ENCODE measurements around the gene DNAJC11. TPM values are rescaled to one million over a fixed set of nuclear protein-coding genes. Genes with fewer than 3 reads are reported as not detected.

The DNAJC11 gene
- total RNA-seq, 1 experiment from 2014 or later = 33.4 TPM

DNA sequence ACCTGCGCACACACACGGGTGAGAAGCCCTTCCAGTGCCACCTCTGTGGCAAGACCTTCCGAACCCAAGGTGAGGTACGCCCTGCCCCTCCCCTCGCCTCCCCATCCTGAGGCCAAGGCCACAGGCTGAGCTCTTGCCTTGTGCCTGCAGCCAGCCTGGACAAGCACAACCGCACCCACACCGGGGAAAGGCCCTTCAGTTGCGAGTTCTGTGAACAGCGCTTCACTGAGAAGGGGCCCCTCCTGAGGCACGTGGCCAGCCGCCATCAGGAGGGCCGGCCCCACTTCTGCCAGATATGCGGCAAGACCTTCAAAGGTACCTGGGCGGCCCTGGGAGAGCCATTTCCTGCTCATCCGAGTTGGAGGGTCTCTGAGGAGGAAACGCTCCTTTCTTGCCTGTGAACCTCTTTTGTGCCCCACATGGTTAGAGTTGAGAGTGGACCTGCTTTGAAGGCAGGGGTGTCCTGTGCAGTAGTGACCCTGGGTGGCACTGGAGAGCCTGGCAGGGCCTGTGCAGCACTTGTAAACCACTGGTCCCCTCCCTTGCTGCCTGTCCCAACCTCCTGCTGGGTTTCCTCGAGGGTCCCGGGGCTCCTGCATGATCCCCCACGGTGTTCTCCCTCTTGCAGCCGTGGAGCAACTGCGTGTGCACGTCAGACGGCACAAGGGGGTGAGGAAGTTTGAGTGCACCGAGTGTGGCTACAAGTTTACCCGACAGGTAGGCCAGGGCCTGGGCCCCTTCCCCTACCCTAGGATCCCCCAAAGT is 113.3 kb downstream of the DNAJC11 start:
- H3K4me3 ChIP-seq (ENCODE audit: low read length) = no peak overlapping the region
- H3K4me1 ChIP-seq (ENCODE audit: low read length) = peaks cover 15% of the 10 kb centered on the region
- H3K9ac ChIP-seq (ENCODE audit: low read length) = no peak overlapping the region
- no peaks in the 10 kb centered on the region for H3K27me3 ChIP-seq (ENCODE audit: low read length)
- H4K20me1 ChIP-seq (ENCODE audit: insufficient read depth, low read depth, low read length) = peaks cover 11% of the 10 kb centered on the region; the same call in 1 of the 2 replicates
- DNase-seq = no peak
- H2AFZ ChIP-seq (ENCODE audit: low read length) = no peak overlapping the region
- no peaks in the 10 kb centered on the region for H3K9me3 ChIP-seq (ENCODE audit: low read length)
- H3K27ac ChIP-seq (ENCODE audit: low read length) = no peak overlapping the region
- no peaks in the 10 kb centered on the region for H3K79me2 ChIP-seq (ENCODE audit: low read length)
- H3K4me2 ChIP-seq (ENCODE audit: low read depth, low read length, poor library complexity, severe bottlenecking) = no peak overlapping the region
- no peaks in the 10 kb centered on the region for H3K9me2 ChIP-seq (replicated peaks; ENCODE audit: insufficient read depth, low read length)
- H3K36me3 ChIP-seq (ENCODE audit: insufficient read depth, low read length) = peaks cover 16% of the 10 kb centered on the region

DNA sequence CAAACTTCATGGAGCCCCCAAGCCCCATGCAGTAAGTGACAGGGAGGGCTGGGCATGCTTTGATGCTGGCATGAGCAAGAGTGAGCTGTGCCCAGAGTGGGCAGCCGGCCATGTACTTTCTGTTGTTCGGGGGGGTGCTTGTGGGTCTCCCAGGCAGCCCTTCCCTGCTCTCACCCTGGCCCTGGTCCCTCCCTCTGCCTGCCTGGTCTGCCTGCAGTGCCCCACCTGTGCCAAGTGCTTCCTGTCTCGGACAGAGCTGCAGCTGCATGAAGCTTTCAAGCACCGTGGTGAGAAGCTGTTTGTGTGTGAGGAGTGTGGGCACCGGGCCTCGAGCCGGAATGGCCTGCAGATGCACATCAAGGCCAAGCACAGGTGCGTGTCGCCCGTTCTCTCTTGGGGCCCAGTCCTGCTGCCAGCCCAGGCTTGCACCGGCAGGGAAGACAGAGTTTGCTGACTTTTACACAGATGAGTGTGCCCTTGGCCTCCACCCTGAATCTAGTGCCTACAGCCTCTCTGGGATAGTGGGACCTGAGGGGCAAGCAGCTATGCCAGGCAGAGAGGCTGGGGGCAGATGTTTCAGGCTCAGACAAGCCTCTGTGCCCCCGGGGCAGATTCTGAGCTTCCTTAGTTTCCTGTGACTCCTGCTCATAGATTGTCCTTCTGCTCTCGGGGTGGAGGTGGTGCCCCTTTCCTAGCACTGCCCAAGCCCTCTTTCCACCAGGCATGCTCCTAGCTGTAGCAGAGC is 114.2 kb downstream of the DNAJC11 start:
- Histone ChIP-seq H3K36me3 (ENCODE audit: insufficient read depth, low read length) (peaks cover 16% of the 10 kb centered on the region), H3K4me2 (ENCODE audit: low read depth, low read length, poor library complexity, severe bottlenecking) (no peak overlapping the region), H3K9me2 (replicated peaks; ENCODE audit: insufficient read depth, low read length) (no peaks in the 10 kb centered on the region), H3K27ac (ENCODE audit: low read length) (peak overlapping the region; percentile 12; the same call in 1 of the 2 replicates), H3K9ac (ENCODE audit: low read length) (no peak overlapping the region), H4K20me1 (ENCODE audit: insufficient read depth, low read depth, low read length) (peaks cover 11% of the 10 kb centered on the region; the same call in 1 of the 2 replicates), H3K4me1 (ENCODE audit: low read length) (peaks cover 15% of the 10 kb centered on the region), H2AFZ (ENCODE audit: low read length) (no peak overlapping the region), H3K27me3 (ENCODE audit: low read length) (no peaks in the 10 kb centered on the region), H3K4me3 (ENCODE audit: low read length) (no peak overlapping the region), H3K9me3 (ENCODE audit: low read length) (no peaks in the 10 kb centered on the region), H3K79me2 (ENCODE audit: low read length) (peaks cover 6% of the 10 kb centered on the region)
- no peak for DNase-seq

- no peak overlapping the region for H3K9ac ChIP-seq (ENCODE audit: low read length)
- no peaks in the 10 kb centered on the region for H3K9me2 ChIP-seq (replicated peaks; ENCODE audit: insufficient read depth, low read length)
- H3K4me3 ChIP-seq (ENCODE audit: low read length) = no peak overlapping the region
- no peak overlapping the region for H3K4me2 ChIP-seq (ENCODE audit: low read depth, low read length, poor library complexity, severe bottlenecking)
- DNase-seq = no peak
- peaks cover 16% of the 10 kb centered on the region for H3K36me3 ChIP-seq (ENCODE audit: insufficient read depth, low read length)
- no peaks in the 10 kb centered on the region for H3K27me3 ChIP-seq (ENCODE audit: low read length)
- peaks cover 23% of the 10 kb centered on the region for H3K4me1 ChIP-seq (ENCODE audit: low read length)
- no peak overlapping the region for H3K27ac ChIP-seq (ENCODE audit: low read length)
- H3K79me2 ChIP-seq (ENCODE audit: low read length) = peaks cover 16% of the 10 kb centered on the region
- no peak overlapping the region for H2AFZ ChIP-seq (ENCODE audit: low read length)
- peaks cover 16% of the 10 kb centered on the region for H4K20me1 ChIP-seq (ENCODE audit: insufficient read depth, low read depth, low read length)
- no peaks in the 10 kb centered on the region for H3K9me3 ChIP-seq (ENCODE audit: low read length)
Observed at GRCh38 chr1:6586404-6586816, 115.2 kb downstream of the DNAJC11 start.

DNA sequence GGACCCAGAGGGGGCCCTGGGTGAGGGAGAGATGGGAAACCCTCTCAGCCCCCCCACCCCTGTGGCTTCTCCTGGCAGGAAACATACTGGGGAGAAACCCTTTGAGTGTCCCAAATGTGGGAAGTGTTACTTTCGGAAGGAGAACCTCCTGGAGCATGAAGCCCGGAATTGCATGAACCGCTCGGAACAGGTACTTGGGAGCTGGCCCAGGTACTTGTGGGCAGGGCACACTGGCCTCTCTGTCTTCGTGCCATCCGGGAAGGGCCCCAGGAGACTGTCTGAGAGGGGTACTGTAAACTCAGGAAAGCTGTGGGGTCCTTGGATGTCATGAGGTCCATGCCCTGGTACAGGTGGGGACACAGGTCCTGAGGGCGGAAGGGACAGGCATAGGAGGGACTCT is 115.8 kb downstream of the DNAJC11 start:
- no peak overlapping the region for H3K4me3 ChIP-seq (ENCODE audit: low read length)
- H3K4me1 ChIP-seq (ENCODE audit: low read length) = peaks cover 29% of the 10 kb centered on the region
- H4K20me1 ChIP-seq (ENCODE audit: insufficient read depth, low read depth, low read length) = peaks cover 20% of the 10 kb centered on the region
- no peak overlapping the region for H2AFZ ChIP-seq (ENCODE audit: low read length)
- no peaks in the 10 kb centered on the region for H3K9me2 ChIP-seq (replicated peaks; ENCODE audit: insufficient read depth, low read length)
- H3K4me2 ChIP-seq (ENCODE audit: low read depth, low read length, poor library complexity, severe bottlenecking) = no peak overlapping the region
- no peak overlapping the region for H3K27ac ChIP-seq (ENCODE audit: low read length)
- H3K27me3 ChIP-seq (ENCODE audit: low read length) = no peaks in the 10 kb centered on the region
- no peak overlapping the region for H3K9ac ChIP-seq (ENCODE audit: low read length)
- H3K36me3 ChIP-seq (ENCODE audit: insufficient read depth, low read length) = peaks cover 16% of the 10 kb centered on the region
- DNase-seq = no peak
- H3K9me3 ChIP-seq (ENCODE audit: low read length) = no peaks in the 10 kb centered on the region
- peaks cover 22% of the 10 kb centered on the region for H3K79me2 ChIP-seq (ENCODE audit: low read length)

GRCh38 chr1:6585081-6585722 is 116.4 kb downstream of the DNAJC11 start:
- Histone ChIP-seq H3K36me3 (ENCODE audit: insufficient read depth, low read length) (peaks cover 9% of the 10 kb centered on the region), H3K4me3 (ENCODE audit: low read length) (no peak overlapping the region), H3K4me1 (ENCODE audit: low read length) (peaks cover 32% of the 10 kb centered on the region), H3K9me2 (replicated peaks; ENCODE audit: insufficient read depth, low read length) (no peaks in the 10 kb centered on the region), H3K9ac (ENCODE audit: low read length) (no peak overlapping the region), H3K9me3 (ENCODE audit: low read length) (no peaks in the 10 kb centered on the region), H2AFZ (ENCODE audit: low read length) (no peak overlapping the region), H3K4me2 (ENCODE audit: low read depth, low read length, poor library complexity, severe bottlenecking) (no peak overlapping the region), H3K27ac (ENCODE audit: low read length) (no peak overlapping the region), H4K20me1 (ENCODE audit: insufficient read depth, low read depth, low read length) (peaks cover 19% of the 10 kb centered on the region), H3K27me3 (ENCODE audit: low read length) (no peaks in the 10 kb centered on the region), H3K79me2 (ENCODE audit: low read length) (peaks cover 28% of the 10 kb centered on the region)
- DNase-seq = peak; percentile 41

Other genes with a start within 250 kb of the DNAJC11 start
- 0.58 TPM in 1 of 2 replicates, not detected in the other for gene TNFRSF25, start 235.6 kb downstream of the DNAJC11 start, total RNA-seq (2014; rRNA removed; shearing (Covaris generic); ENCODE audit: low replicate concordance)
- gene PLEKHG5, start 210.1 kb downstream of the DNAJC11 start, total RNA-seq (2014; rRNA removed; shearing (Covaris generic); ENCODE audit: low replicate concordance) = 0.25 TPM in 1 of 2 replicates, not detected in the other
- 25.0 and 37.6 TPM in 2 replicates for gene NOL9, start 147.3 kb downstream of the DNAJC11 start, total RNA-seq (2014; rRNA removed; shearing (Covaris generic); ENCODE audit: low replicate concordance)
- gene TAS1R1, start 146.5 kb downstream of the DNAJC11 start, total RNA-seq (2014; rRNA removed; shearing (Covaris generic); ENCODE audit: low replicate concordance) = not detected in 2 replicates
- 36.3 and 69.0 TPM in 2 replicates for gene ZBTB48, start 121.8 kb downstream of the DNAJC11 start, total RNA-seq (2014; rRNA removed; shearing (Covaris generic); ENCODE audit: low replicate concordance)
- gene KLHL21, start 98.9 kb downstream of the DNAJC11 start, total RNA-seq (2014; rRNA removed; shearing (Covaris generic); ENCODE audit: low replicate concordance) = 12.2 and 13.3 TPM in 2 replicates
- 5.7 and 11.1 TPM in 2 replicates for gene PHF13, start 88.1 kb downstream of the DNAJC11 start, total RNA-seq (2014; rRNA removed; shearing (Covaris generic); ENCODE audit: low replicate concordance)
- gene THAP3, start 76.9 kb downstream of the DNAJC11 start, total RNA-seq (2014; rRNA removed; shearing (Covaris generic); ENCODE audit: low replicate concordance) = 13.3 and 19.5 TPM in 2 replicates
- 80.5 and 118 TPM in 2 replicates for gene CAMTA1, start 83.6 kb upstream of the DNAJC11 start, total RNA-seq (2014; rRNA removed; shearing (Covaris generic); ENCODE audit: low replicate concordance)